GM19397 (cell line): ENCODE data around the gene FDPS.
"Not testable (repeated sequence)": the region's sequence is repeated elsewhere in the genome, so short reads cannot be mapped to it uniquely, and the experiment has no call there.

Experiments used
- ATAC-seq: cut with Tn5 transposase; IDR thresholded peaks from one replicate; pipeline ENCODE4 v1.9.1; 2021; ENCODE audit warnings: mild to moderate bottlenecking, moderate library complexity; ENCODE audit not compliant: unreplicated experiment

The FDPS gene

GRCh38 chr1:155318082-155318481 is 9.4 kb downstream of the FDPS start:
- no peak for ATAC-seq

DNA sequence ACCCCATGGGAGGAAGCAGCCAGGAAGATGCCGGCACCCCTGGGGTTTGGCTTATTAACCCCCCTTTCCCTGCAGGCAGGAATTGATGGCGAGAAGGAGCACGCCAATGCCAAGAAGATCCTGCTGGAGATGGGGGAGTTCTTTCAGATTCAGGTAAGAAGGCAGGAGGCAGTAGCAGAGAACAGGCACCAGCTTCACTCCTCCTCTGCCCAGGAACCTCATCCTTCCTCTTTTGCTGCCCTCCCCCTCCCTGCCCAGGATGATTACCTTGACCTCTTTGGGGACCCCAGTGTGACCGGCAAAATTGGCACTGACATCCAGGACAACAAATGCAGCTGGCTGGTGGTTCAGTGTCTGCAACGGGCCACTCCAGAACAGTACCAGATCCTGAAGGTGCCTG is 10.9 kb downstream of the FDPS start:
- no peak for ATAC-seq

DNA sequence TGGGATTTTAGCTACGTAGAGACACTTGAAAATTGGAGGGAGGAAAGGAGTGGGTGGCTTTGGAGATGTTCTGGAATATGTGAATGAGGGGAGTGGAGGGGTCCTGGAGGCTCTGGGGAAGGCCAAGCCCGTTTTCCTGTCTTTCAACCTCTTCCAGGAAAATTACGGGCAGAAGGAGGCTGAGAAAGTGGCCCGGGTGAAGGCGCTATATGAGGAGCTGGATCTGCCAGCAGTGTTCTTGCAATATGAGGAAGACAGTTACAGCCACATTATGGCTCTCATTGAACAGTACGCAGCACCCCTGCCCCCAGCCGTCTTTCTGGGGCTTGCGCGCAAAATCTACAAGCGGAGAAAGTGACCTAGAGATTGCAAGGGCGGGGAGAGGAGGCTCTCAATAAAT is 11.6 kb downstream of the FDPS start:
- ATAC-seq: no peak

GRCh38 chr1:155320661-155321617 is 12.3 kb downstream of the FDPS start, which contains the start of gene RUSC1:
Gene RUSC1, plus strand, starts transcription at chr1:155320894. Its CDS starts 880 bp downstream, at chr1:155321774.
- no peak for ATAC-seq

GRCh38 chr1:155321639-155322503 is 13.2 kb downstream of the FDPS start:
- no peak for ATAC-seq

GRCh38 chr1:155322571-155322952 is 13.9 kb downstream of the FDPS start:
- ATAC-seq: no peak

GRCh38 chr1:155322953-155323728 is 14.5 kb downstream of the FDPS start:
- ATAC-seq: peak; percentile 43

DNA sequence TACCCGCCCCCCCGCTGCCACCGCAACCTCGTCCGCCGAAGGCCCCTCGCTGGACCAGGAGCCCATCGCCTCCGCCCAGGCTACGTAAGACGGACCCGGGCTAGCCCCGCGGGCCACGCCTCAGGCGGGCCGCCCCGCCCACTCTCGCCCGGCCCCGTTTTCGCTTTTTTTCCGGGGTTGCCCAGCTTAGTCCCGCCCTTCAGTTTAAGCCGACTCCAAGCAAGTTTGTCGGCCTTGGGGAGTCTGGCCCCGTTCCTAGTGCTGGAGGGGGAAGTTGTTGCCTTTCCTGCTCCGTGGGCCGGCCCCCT is 15.0 kb downstream of the FDPS start:
- peak; percentile 42 for ATAC-seq

DNA sequence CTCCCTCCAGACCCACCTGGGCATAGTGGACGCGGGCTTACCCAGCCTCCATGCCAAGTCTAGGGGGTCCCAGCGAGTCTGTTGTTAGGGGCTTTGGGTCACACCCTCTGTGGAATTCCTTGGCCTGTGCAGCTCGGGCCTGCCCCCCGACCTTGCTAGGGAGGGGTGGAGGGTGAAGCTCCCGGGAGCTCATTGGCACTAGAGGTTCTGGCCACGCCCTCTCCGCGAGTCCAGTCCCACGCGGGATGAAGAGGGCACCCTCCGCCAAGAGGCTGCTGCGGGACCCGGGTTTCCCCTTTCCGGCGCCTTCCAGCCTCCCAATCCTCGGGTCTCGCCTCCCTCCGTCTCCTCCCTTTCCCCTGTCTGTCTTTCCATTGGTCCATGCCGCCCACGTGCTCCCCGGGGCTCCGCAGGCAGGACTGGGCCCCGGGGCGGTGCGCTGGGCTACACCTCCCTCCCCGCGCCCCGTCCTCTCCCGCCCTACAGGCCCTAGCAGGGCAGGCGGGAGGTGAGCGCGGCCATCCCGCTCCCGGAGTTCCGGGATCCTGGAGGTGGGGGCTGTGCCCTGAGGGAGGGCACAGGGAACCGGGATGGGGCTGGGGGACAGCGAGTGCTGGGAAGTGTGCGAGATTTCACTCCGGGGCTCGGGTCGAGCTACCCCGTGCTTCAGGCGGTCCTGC is 15.5 kb downstream of the FDPS start:
- ATAC-seq: peak; percentile 59

- ATAC-seq: no peak
Measured at GRCh38 chr1:155324717-155325602, 16.3 kb downstream of the FDPS start.

DNA sequence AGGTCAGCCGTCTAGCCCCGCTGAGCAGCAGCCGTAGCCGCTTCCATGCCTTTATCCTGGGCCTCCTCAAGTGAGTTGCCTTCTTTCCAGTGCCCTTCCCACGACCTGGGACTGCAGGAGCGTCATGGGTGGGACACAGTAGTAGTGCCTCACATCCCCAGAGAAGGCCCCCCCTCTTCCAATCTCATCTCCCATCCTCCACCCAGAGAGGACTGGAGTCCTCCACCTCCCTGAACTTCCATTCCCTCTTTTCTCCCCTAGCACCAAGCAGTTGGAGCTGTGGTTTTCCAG is 16.9 kb downstream of the FDPS start:
- ATAC-seq: no peak

- ATAC-seq: no peak
Measured at GRCh38 chr1:155326020-155326526, 17.4 kb downstream of the FDPS start.

GRCh38 chr1:155326631-155327037 is 18.0 kb downstream of the FDPS start:
- no peak for ATAC-seq

DNA sequence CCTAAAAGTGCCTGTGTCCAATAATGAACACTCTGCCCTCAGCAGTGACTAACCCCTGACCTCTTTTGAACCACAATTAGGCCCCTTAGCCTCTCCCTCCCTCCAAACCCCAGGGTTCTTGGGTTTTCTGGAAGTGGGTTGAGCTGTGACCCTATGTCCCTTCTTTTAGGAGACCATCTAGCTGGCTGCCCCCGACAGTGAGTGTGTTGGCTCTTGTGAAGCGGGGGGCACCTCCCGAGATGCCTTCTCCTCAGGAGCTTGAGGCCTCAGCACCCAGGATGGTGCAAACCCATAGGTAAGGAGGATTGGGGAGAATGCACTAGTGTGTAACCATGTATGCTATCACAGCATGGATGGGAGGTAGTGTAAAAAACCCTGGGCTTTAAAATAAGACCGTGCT is 19.3 kb downstream of the FDPS start:
- no peak for ATAC-seq

- ATAC-seq: not testable (repeated sequence)
Measured at GRCh38 chr1:155328856-155329255, 20.2 kb downstream of the FDPS start.

- ATAC-seq: no peak
Measured at GRCh38 chr1:155329980-155330598, 21.4 kb downstream of the FDPS start.

DNA sequence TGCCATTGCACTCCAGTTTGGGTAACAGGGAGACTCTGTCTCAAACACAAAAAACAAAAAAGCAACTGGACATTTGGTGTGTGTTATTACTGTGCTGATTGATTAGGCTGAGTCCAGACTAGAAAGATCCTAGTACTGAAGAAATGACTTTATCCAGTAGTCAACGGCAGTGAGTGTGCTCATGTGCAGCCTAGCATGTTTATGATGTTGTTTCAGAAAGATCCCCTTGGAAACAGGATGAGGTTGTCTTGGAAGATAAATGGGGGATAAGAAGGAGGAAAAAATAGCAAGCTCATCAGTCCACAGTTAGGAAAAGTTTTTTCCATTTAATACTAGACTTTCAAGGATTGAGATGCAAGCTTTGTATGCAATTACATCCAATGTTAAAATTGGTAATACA is 26.3 kb downstream of the FDPS start:
- no peak for ATAC-seq

DNA sequence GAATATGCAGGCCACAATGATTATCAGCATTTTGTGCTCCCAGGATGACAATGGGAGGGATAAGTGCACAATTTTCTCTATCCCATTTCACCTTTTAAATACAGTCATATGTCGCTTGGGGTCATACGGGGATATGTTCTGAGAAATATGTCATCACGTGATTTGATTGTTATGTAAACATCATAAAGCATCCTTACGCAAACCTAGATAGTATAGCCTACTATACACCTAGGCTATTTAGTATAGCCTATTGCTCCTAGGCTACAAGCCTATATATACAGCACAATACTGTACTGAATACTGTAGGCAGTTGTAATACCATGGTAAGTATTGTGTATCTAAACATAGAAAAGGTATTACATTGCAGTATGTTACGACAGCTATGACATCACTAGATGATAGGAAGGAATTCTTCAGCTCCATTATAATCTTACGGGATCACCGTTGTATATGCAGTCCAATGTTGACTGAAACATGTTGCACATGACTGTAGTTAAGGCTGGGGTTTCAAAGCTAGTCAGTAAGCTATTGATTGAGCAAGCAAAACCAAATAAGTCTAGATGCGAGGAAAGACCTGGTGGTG is 30.9 kb downstream of the FDPS start:
- ATAC-seq: no peak

DNA sequence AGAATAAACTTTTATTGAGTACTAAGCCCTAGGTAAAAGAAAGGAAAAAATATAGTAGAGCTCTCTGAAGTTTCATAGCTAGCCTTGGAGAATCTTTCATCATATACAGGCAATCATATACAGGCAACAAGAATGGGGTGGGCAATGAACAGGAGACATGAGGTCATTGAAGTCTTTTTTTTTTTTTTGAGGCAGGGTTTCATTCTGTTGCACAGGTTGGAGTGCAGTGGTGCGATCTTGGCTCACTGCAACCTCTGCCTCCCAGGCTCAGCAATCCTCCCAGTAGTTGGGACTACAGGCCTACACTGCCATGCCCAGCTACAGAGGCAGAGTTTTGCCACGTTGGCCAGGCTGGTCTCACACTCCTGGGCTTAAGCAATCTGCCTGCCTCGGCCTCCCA is 34.2 kb downstream of the FDPS start:
- ATAC-seq: no peak
